HEK293 (cell line): ENCODE results near the gene AP2A1.

ENCODE experiments used
- CTCF ChIA-PET: fragments of 350-600 bp; formaldehyde crosslinking; extraction: SDS; loops from one replicate; lab custom pipeline; 2021; ENCODE audit warnings: antibody characterized with exemption; lab: Yijun Ruan, JAX
- POLR2A ChIA-PET: fragments of 300-600 bp; formaldehyde crosslinking; extraction: SDS; loops from one replicate; lab custom pipeline; 2020; ENCODE audit warnings: antibody characterized with exemption, inconsistent platforms; lab: Yijun Ruan, JAX
- H3K27ac ChIP-seq: fragments of 200-500 bp; sonication (Bioruptor generic); 2 replicates; pipeline ENCODE4 v1.5.1; 2014; ENCODE audit warnings: low read depth, low read length, control low read depth, inconsistent platforms; ENCODE audit errors: extremely low read depth
- H3K36me3 ChIP-seq, 2 experiments: fragments of 200-500 bp in 1 of 2; sonication (Bioruptor generic) in 1 of 2; 1 replicate in 1 of 2; 2 replicates in 1 of 2; pipeline ENCODE4 v1.5.1; 2014 to 2017; ENCODE audit warnings: inconsistent platforms in 2 of 2, low read length in 2 of 2; ENCODE audit not compliant: control insufficient read depth in 2 of 2, insufficient read depth in 1 of 2
- H3K4me1 ChIP-seq: fragments of 200-500 bp; sonication (Bioruptor generic); 2 replicates; pipeline ENCODE4 v1.5.1; 2014; ENCODE audit warnings: mild to moderate bottlenecking, low read length, inconsistent platforms; ENCODE audit not compliant: control insufficient read depth, insufficient read depth
- H3K4me3 ChIP-seq: 2 replicates; pipeline ENCODE4 v1.5.1; 2011; ENCODE audit warnings: low read depth, mild to moderate bottlenecking, control low read depth, low read length, moderate library complexity
- H3K9me3 ChIP-seq: fragments of 200-500 bp; sonication (Bioruptor generic); 2 replicates; pipeline ENCODE4 v1.5.1; 2014; ENCODE audit warnings: low read depth, low read length, inconsistent platforms; ENCODE audit not compliant: control insufficient read depth, insufficient read depth
- BCL11B ChIP-seq: fragments of 450-650 bp; formaldehyde crosslinking; IDR thresholded peaks from 2 replicates; pipeline ENCODE4 v1.5.1; 2016; ENCODE audit warnings: low read depth, missing biosample characterization, missing genetic modification characterization
- ELK4 ChIP-seq: IDR thresholded peaks from 2 replicates; pipeline ENCODE4 v1.6.1; 2011; ENCODE audit warnings: mild to moderate bottlenecking, low read depth, low read length, borderline replicate concordance
- KLF10 ChIP-seq: fragments of 450-650 bp; IDR thresholded peaks from 2 replicates; pipeline ENCODE4 v1.5.1; 2018; ENCODE audit warnings: missing biosample characterization, mild to moderate bottlenecking, missing genetic modification characterization
- KLF7 ChIP-seq: fragments of 450-650 bp; formaldehyde crosslinking; IDR thresholded peaks from 2 replicates; pipeline ENCODE4 v1.5.1; 2016; ENCODE audit warnings: missing biosample characterization, missing genetic modification characterization, borderline replicate concordance
- TCF7L2 ChIP-seq: IDR thresholded peaks from 2 replicates; pipeline ENCODE4 v1.6.1; 2011; ENCODE audit warnings: low read depth, mild to moderate bottlenecking, inconsistent platforms, low read length, moderate library complexity, borderline replicate concordance
- ZBTB17 ChIP-seq: fragments of 450-650 bp; formaldehyde crosslinking; IDR thresholded peaks from 2 replicates; pipeline ENCODE4 v1.5.1; 2016; ENCODE audit warnings: missing biosample characterization, missing genetic modification characterization
- ZBTB21 ChIP-seq: fragments of 450-650 bp; formaldehyde crosslinking; IDR thresholded peaks from 2 replicates; pipeline ENCODE4 v1.5.1; 2017; ENCODE audit warnings: missing biosample characterization, missing genetic modification characterization
- ZBTB48 ChIP-seq: fragments of 450-650 bp; formaldehyde crosslinking; IDR thresholded peaks from 2 replicates; pipeline ENCODE4 v1.5.1; 2016; ENCODE audit warnings: missing biosample characterization, missing genetic modification characterization
- ZEB2 ChIP-seq: fragments of 450-650 bp; formaldehyde crosslinking; IDR thresholded peaks from 2 replicates; pipeline ENCODE4 v1.5.1; 2016; ENCODE audit warnings: missing biosample characterization, missing genetic modification characterization
- ZNF114 ChIP-seq: fragments of 450-650 bp; formaldehyde crosslinking; IDR thresholded peaks from 2 replicates; pipeline ENCODE4 v1.5.0; 2017; ENCODE audit warnings: missing biosample characterization, missing genetic modification characterization
- ZNF311 ChIP-seq: fragments of 450-650 bp; formaldehyde crosslinking; IDR thresholded peaks from 2 replicates; pipeline ENCODE4 v1.5.1; 2017; ENCODE audit warnings: missing biosample characterization, missing genetic modification characterization, borderline replicate concordance
- ZNF366 ChIP-seq: fragments of 450-650 bp; formaldehyde crosslinking; conservative IDR thresholded peaks from 2 replicates; pipeline ENCODE4 v1.5.1; 2016; ENCODE audit warnings: missing biosample characterization, missing genetic modification characterization
- ZNF37A ChIP-seq: fragments of 450-650 bp; IDR thresholded peaks from 2 replicates; pipeline ENCODE4 v1.5.1; 2018; ENCODE audit warnings: missing biosample characterization, missing genetic modification characterization
- ZNF529 ChIP-seq: fragments of 450-650 bp; formaldehyde crosslinking; IDR thresholded peaks from 2 replicates; pipeline ENCODE4 v1.5.1; 2017; ENCODE audit warnings: missing genetic modification characterization, missing biosample characterization; ENCODE audit not compliant: insufficient replicate concordance
- ZNF544 ChIP-seq: fragments of 450-650 bp; formaldehyde crosslinking; IDR thresholded peaks from 2 replicates; pipeline ENCODE4 v1.5.0; 2017; ENCODE audit warnings: missing biosample characterization, missing genetic modification characterization
- ZNF610 ChIP-seq: fragments of 450-650 bp; formaldehyde crosslinking; IDR thresholded peaks from 2 replicates; pipeline ENCODE4 v1.5.1; 2016; ENCODE audit warnings: missing biosample characterization, missing genetic modification characterization, borderline replicate concordance
- ZXDB ChIP-seq: fragments of 450-650 bp; formaldehyde crosslinking; IDR thresholded peaks from 2 replicates; pipeline ENCODE4 v1.5.1; 2016; ENCODE audit warnings: missing biosample characterization, missing genetic modification characterization
- TF ChIP-seq, protein P1 (sequence below): fragments of 450-650 bp; formaldehyde crosslinking; IDR thresholded peaks from 2 replicates; pipeline ENCODE4 v1.5.1; 2016; ENCODE audit warnings: missing biosample characterization, missing genetic modification characterization

The AP2A1 gene

GRCh38 chr19:49829200-49829599, 62.4 kb downstream of the AP2A1 start:
- ChIA-PET POLR2A (no interaction called here), CTCF (interaction anchor here (0.6 kb wide), 1 partner anchor 1643 kb away, joined by 3 read pairs; no protein-coding TSS in a partner anchor)
- Histone ChIP-seq H3K4me3 (no peak overlapping the region), H3K27ac (no peak overlapping the region), H3K4me1 (no peaks in the 10 kb centered on the region; the same call in 1 of the 2 replicates), H3K36me3 (peaks cover 14 to 78% of the 10 kb centered on the region in 2 experiments; a peak in 2 of 3 replicates), H3K9me3 (no peaks in the 10 kb centered on the region)
- TF ChIP-seq KLF7 (tag by site-specific recombination), result no peak

GRCh38 chr19:49829721-49830120, 62.9 kb downstream of the AP2A1 start:
- Histone ChIP-seq H3K4me1 (no peaks in the 10 kb centered on the region; the same call in 1 of the 2 replicates), H3K4me3 (no peak overlapping the region)
- CTCF ChIA-PET, result no interaction called here

GRCh38 chr19:49830766-49831165, 64.0 kb downstream of the AP2A1 start:
- no peaks in the 10 kb centered on the region for H3K9me3 ChIP-seq
- H3K36me3 ChIP-seq, result peaks cover 6 to 89% of the 10 kb centered on the region in 2 experiments; a peak in 2 of 3 replicates
- ChIA-PET POLR2A (no interaction called here), CTCF (no interaction called here)
- H3K4me1 ChIP-seq, result no peaks in the 10 kb centered on the region
- 0 out of 2 replicates have a peak overlapping the region, but pooled peaks have one; percentile 9 for H3K27ac ChIP-seq
- TF ChIP-seq ZNF366 (tag by site-specific recombination), result no peak
- TF ChIP-seq ELK4, result no peak
- TF ChIP-seq ZNF529, result no peak
- no peak for TF ChIP-seq ZNF544 (tag by site-specific recombination)
- no peak overlapping the region for H3K4me3 ChIP-seq

More at GRCh38 chr19:49829721-49830120, 62.9 kb downstream of the AP2A1 start:
- peaks cover 10 to 78% of the 10 kb centered on the region in 2 experiments; a peak in 2 of 3 replicates for H3K36me3 ChIP-seq
- H3K27ac ChIP-seq, result no peak overlapping the region
- POLR2A ChIA-PET, result interaction anchor here (0.6 kb wide), 1 partner anchor 266 kb away, joined by 4 read pairs; no protein-coding TSS in a partner anchor
- no peaks in the 10 kb centered on the region for H3K9me3 ChIP-seq
- TF ChIP-seq BCL11B (tag by site-specific recombination) (no peak), ZBTB21 (no peak), ZXDB (no peak), ZNF610 (tag by site-specific recombination) (no peak), ZBTB48 (tag by site-specific recombination) (no peak), ZNF311 (tag by site-specific recombination) (no peak)
- TF ChIP-seq, protein P1, sequence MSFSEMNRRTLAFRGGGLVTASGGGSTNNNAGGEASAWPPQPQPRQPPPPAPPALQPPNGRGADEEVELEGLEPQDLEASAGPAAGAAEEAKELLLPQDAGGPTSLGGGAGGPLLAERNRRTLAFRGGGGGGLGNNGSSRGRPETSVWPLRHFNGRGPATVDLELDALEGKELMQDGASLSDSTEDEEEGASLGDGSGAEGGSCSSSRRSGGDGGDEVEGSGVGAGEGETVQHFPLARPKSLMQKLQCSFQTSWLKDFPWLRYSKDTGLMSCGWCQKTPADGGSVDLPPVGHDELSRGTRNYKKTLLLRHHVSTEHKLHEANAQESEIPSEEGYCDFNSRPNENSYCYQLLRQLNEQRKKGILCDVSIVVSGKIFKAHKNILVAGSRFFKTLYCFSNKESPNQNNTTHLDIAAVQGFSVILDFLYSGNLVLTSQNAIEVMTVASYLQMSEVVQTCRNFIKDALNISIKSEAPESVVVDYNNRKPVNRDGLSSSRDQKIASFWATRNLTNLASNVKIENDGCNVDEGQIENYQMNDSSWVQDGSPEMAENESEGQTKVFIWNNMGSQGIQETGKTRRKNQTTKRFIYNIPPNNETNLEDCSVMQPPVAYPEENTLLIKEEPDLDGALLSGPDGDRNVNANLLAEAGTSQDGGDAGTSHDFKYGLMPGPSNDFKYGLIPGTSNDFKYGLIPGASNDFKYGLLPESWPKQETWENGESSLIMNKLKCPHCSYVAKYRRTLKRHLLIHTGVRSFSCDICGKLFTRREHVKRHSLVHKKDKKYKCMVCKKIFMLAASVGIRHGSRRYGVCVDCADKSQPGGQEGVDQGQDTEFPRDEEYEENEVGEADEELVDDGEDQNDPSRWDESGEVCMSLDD (tag by site-specific recombination), result no peak

GRCh38 chr19:49831592-49831991, 64.8 kb downstream of the AP2A1 start:
- H3K9me3 ChIP-seq, result no peaks in the 10 kb centered on the region
- H3K4me1 ChIP-seq, result no peaks in the 10 kb centered on the region
- no peak overlapping the region for H3K4me3 ChIP-seq
- POLR2A ChIA-PET, result no interaction called here
- no peak overlapping the region for H3K27ac ChIP-seq
- CTCF ChIA-PET, result no interaction called here
- peaks cover 6 to 93% of the 10 kb centered on the region in 2 experiments; a peak in 2 of 3 replicates for H3K36me3 ChIP-seq
- no peak for TF ChIP-seq KLF10
- no peak for TF ChIP-seq ZBTB17 (tag by site-specific recombination)
- no peak for TF ChIP-seq TCF7L2
- no peak for TF ChIP-seq ZNF114 (tag by site-specific recombination)
- TF ChIP-seq ZNF610 (tag by site-specific recombination), result no peak
- no peak for TF ChIP-seq ZEB2
- TF ChIP-seq ZNF37A, result no peak
